GM03348 (cell line): ENCODE data around the gene OR11A1.

Experiments used
- DNase-seq: peaks from one replicate; pipeline ENCODE4 v3.0.0; 2012; ENCODE audit warnings: low spot score

Gene OR11A1

GRCh38 chr6:29456971-29457370 lies at the start of gene OR11A1, which contains the start of gene OR2H1:
Gene OR11A1, minus strand, starts transcription at chr6:29457071. Its CDS starts 29,430 bp downstream, at chr6:29427641.
Gene OR2H1, plus strand, starts transcription at chr6:29457155. Its CDS starts 4,615 bp downstream, at chr6:29461770.
- DNase-seq, result no peak

DNA sequence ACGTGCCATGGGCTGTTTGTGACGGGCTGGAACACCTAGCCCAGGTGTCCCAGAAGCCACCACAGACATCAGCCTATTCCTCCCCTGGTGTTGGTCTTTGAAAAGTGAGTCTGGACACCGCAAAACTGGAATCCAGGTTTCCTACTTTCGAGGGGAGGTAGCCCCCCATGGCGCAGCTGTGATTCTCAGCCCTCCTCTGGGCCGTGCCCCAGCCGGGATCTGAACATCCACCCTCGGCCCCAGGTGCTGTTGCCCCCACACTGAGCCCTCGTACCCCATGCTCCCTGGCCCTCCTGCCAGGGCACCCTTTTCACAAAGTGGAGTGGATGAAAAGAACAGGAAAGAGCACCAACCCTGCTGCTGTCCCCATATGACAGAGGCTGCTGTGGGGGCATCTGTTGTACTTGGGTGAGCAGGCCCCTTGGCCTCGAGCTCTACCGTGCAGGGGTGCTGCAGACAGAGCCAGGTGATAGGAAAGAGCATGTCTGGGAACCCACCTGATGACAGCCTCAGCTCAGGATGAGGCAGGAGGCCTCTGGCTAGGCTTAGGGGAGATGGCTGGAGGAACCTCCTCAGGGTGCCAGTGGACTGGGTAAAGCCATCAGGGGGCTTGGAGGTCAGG lies 49.7 kb upstream of the OR11A1 start:
- no peak for DNase-seq

DNA sequence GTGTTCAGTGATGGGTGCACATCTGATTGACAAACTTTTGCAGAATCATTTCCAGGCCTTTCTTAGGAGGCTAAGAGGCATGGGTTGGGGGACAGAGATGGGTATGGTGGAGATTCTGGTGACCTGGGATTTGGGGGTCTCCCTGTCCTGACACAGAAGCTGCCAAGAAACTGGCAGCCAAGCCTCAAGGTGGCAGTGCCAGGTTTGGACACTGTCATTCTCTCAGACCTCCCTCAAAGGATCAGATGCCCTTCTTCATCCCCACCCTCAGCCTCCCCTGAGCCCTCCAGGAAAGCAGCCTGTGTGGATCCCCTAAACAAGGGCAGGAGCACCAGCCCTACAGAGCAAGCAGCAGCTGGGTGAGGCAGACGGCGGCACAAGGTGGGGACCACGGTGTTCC lies 48.9 kb upstream of the OR11A1 start:
- DNase-seq, result no peak

DNA sequence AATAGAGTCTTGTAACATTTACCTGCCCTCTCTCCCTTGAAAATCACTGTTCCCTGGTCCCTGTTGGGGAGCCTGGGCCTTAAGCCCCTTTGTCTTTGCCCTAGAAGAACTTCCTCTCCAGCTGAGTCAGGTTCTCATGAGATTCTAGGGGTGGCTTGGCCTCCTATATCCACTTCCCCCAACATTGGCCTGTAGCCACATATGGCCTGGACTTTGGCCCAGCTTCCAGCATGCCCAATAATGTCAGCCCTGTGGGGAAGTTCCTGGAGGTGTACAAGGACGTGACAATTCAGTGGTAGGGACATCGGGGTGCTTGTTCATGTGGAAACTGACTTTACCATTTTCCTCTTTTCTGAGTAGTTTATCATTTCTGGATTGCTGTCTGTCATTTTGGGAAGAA lies 48.1 kb upstream of the OR11A1 start:
- DNase-seq, result no peak

DNA sequence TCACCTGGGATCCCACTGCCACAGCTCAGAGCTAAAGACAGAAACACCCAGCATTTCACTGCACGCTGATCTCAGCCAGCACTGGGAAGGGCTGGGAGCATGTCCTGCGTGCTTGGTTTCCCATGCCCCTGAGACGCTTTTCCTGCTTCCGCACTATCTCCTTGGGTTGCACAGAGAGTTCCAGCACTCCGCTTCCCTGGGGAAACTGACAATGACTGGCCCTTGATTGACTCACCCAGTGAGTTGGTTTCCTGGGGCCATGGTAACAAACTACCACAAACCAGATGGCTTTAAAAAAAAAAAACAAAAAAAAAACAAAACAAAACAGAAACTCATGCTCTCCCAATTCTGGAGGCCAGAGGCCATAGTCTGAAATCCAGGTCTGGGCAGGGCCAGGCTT lies 45.7 kb upstream of the OR11A1 start:
- no peak for DNase-seq

DNA sequence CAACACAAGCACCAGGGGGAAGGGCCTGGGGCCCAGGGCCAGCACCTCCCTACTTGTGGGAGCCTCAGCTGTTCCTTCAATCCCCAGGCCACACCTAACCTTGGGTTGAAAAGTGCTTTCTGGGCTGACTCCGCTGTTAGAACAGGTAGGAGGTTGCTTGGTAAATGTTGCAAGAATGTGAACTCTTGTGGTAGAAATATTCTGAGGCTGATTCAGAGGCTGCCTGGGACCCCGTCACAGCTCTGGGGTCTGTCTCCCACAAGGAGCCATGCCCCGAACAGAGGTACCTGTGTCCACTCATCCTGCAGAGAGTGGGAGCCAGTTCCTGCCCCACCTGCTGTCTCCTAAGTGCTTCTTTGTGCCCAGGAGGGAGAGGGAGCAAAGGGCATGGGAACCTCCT lies 45.3 kb upstream of the OR11A1 start:
- DNase-seq, result no peak

DNA sequence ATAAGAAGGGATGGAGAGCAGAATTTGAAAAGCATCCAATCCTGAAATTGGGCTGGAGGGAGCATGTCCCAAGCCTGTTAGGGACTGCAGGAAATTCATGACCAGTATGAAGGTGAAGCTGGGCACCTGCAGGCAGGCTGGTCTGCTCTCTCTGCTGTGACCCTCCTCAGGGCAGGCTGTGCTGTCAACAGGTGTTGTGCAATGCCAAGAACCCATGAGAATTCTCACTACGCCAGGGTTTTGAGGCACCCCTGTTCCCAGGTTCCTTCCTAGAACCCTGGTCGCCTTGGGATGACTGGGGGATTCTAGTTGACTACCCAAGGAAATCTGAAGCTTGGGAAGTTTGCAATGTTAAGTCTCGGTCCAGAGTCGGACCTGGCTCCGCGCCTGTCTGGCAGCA lies 44.2 kb upstream of the OR11A1 start:
- no peak for DNase-seq

DNA sequence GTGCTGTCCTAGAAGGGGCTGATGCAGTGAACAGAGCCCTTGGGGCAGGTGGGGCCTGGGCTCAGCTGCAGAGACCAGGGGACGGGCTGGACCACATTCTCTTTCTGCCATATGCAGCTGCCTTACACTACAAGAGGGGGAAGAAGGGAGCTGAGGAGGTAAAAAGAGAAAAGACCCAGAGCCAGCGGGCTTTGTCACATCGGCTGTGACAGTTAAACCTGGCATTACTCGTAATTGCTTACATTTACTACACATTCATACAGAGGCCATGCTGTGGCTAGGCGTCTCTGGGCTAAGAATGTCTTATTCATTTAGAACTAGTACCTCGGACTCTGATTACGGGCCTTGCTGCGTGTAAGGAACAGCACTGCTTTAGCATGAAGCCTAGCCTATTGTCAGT lies 43.7 kb upstream of the OR11A1 start:
- no peak for DNase-seq

GRCh38 chr6:29499704-29500103 lies 42.8 kb upstream of the OR11A1 start:
- DNase-seq, result no peak

DNA sequence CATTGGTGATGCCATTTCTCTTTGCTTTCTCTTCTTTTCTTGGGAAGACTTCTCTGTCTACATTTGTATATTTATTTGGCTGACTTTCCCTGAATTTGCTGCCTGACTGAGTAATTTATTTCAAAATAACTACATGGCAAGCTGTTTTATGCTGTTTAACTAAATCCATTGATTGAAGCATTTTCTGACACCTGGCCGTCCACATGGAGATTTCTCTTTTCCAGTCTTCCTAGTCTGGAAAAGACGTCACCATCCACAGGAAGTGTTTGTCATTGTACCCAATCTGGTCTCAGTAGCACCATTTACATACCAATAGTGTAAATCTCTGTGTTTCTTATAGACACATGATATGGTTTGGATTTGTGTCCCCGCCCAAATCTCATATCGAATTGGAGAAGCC lies 40.1 kb upstream of the OR11A1 start:
- DNase-seq, result no peak

- DNase-seq, result no peak
Observed at GRCh38 chr6:29495571-29495970, 38.7 kb upstream of the OR11A1 start.

- no peak for DNase-seq
Observed at GRCh38 chr6:29494131-29494530, 37.3 kb upstream of the OR11A1 start.

GRCh38 chr6:29493261-29493660 lies 36.4 kb upstream of the OR11A1 start:
- DNase-seq, result no peak

GRCh38 chr6:29491574-29491973 lies 34.7 kb upstream of the OR11A1 start:
- DNase-seq, result no peak

GRCh38 chr6:29490552-29490951 lies 33.7 kb upstream of the OR11A1 start:
- DNase-seq, result no peak

DNA sequence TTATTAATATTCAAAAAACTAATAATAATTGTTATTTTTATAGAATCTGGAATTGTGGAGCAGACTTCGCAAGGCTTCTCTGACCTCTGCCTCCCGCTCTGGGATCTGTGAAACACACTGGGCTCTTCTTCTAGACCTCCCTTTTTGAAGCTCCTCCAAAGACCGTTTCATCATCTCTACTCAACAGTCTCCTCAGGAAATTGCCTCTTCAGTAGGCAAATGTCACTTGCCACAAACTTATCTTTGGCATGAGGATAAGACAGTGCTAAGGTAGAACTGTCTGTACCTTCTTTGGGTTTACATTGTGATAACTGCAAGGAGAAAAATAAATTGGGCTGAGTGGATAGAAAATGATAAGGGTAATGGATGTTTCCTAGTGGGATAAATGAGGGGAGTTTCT lies 33.2 kb upstream of the OR11A1 start:
- DNase-seq, result no peak

DNA sequence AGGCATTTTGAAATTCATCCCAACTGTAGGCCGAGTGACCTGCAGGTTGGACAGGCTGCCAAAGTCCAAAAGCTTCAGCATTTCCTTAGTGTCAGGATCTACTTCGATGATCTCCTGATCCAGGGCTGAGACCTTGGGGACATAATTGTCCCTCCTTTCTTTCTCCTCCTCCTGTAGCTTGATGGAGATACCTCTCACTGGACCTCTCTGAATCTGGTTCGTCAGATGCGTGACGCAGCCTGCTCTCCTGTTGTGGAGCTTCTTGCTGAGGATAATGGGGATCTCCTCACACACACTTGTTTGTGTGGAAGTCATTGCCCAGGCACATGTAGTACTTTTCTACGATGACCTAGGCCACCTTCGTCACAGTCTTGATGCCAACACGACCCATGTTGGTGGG lies 32.4 kb upstream of the OR11A1 start:
- no peak for DNase-seq

DNA sequence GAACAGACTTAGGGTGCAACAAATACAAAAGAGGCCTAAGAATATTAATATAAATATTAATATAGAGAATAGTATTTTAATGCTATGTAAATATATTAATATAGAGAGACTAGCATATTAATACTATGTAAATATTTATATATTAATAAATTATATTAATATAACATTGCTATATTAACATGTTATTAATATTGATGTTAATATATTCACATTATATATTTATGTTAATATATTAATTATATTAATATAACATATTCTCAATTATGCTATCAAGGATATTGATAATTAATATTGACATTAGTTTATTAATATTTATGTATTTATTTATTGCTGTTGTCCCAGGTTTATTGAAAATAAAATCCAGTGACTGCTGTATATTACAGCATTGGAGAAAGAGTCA lies 32.0 kb upstream of the OR11A1 start:
- DNase-seq, result no peak

- DNase-seq, result no peak
Observed at GRCh38 chr6:29487660-29488059, 30.8 kb upstream of the OR11A1 start, which contains the start of gene MAS1L. Gene MAS1L, minus strand, starts transcription at chr6:29487956. Its CDS starts 54 bp downstream, at chr6:29487902.

DNA sequence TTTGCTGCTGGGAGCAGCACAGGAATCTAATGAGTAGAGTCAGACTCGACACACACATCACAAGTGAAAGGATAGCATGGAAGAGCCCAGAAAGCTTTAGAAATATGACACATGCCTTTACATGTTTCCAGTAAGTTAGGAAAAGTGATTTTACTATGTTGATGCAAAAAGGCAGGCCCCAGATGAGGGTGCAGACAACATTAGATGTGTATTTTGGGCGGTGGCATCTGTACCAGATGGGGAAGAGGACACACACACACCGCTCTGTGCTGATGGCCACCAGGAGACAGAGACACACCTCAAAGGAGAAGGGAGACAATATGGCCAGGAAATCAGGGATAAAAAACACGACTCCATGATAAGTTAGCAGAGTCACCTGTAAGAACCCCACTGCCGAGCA lies 30.3 kb upstream of the OR11A1 start:
- DNase-seq, result no peak

GRCh38 chr6:29486577-29486976 lies 29.7 kb upstream of the OR11A1 start:
- no peak for DNase-seq

GRCh38 chr6:29483735-29484134 lies 26.9 kb upstream of the OR11A1 start:
- no peak for DNase-seq

DNA sequence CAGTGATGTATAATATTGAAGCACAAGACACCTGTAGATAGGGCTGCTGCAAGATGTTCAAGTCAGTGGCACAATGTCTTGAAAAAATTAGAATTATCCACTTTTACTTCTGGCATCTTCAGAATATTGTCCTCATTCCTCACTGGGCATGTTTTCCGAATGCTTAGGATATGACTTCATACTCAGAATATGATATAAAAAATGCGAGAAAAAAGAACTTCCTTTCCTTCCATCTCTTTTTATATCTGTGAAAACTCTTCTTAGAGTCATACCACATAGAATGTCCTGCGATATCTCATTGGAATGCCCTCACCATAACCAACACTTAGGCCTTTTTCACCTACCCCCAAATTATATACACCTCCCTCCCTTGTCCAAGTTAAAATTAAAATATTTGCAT lies 26.3 kb upstream of the OR11A1 start:
- no peak for DNase-seq

DNA sequence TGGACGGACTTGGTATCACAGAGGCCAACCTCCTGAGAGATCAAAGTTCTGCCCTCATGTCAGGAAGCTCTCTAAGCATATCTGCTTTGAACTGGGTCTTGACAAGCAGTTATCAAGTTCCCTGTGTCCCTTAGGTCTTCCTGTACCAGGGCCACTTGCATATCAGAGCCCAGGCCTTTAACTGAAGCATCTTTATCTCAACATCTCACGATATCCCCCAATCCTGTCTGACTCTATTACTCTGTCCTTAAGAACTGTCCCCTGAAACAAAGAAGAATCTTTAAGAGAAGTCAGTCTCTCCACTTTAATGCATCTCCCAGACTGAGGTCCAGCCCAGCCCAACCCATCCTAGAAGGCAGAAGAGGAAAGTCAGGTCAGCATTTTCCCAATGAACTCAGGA lies 22.7 kb upstream of the OR11A1 start:
- no peak for DNase-seq

- no peak for DNase-seq
Observed at GRCh38 chr6:29478740-29479139, 21.9 kb upstream of the OR11A1 start.
